ENCODE data around the gene RND1.

GRCh38 chr12:48817873-48818830 is 47.5 kb downstream of the RND1 start, which contains the start of gene CACNB3:
- no peak for TF ChIP-seq CTCF (IDR thresholded peaks at IDR 0.05)
- no peak for TF ChIP-seq POLR2A (IDR thresholded peaks at IDR 0.05)
